ENCODE data around the gene STMP1. TPM values are rescaled to one million over a fixed set of nuclear protein-coding genes. Genes with fewer than 3 reads are reported as not detected.

STMP1 gene
- total RNA-seq: 7.4 and 10.1 TPM in 2 replicates

GRCh38 chr7:135662373-135663114 is at the start of gene STMP1:
STMP1 (plus strand) TSS chr7:135662514.

Other genes starting within 250 kb of the STMP1 start
- gene CNOT4, start 152.4 kb upstream of the STMP1 start, total RNA-seq: 7.3 and 11.6 TPM in 2 replicates
- gene NUP205, start 104.6 kb upstream of the STMP1 start, total RNA-seq: 27.8 and 33.2 TPM in 2 replicates
- not detected in 2 replicates for gene SLC13A4, start 65.7 kb downstream of the STMP1 start, total RNA-seq
- under 0.01 TPM in 1 of 2 replicates, not detected in the other for gene FAM180A, start 86.3 kb downstream of the STMP1 start, total RNA-seq

Measured in dermis lymphatic vessel endothelial cell (primary cell).